Heart left ventricle (tissue), 16 donors: ENCODE measurements around the gene CNTN5. TPM values are rescaled to one million over a fixed set of nuclear protein-coding genes. Genes with fewer than 3 reads are reported as not detected.

Experiments
- ATAC-seq, 4 donors: fragments of 200-7000 bp; cut with Tn5 transposase; one replicate each; pipeline ENCODE4 v1.9.1; 2020 to 2022; ENCODE audit warnings: moderate library complexity in 4 of 4, mild to moderate bottlenecking in 3 of 4, moderate number of reproducible peaks in 1 of 4
- DNase-seq, 5 donors: peaks; one replicate each; pipeline ENCODE4 v3.0.0-alpha.2; 2020
- H3K27ac ChIP-seq, 12 donors: fragments of 200-600 bp; sonication (generic) in 4 of 12; one replicate each; pipeline versions ENCODE4 v1.5.0 to v1.8.0; 2016 to 2022; ENCODE audit warnings: mild to moderate bottlenecking in 2 of 12
- H3K27me3 ChIP-seq, 9 donors: fragments of 200-600 bp; sonication (generic) in 2 of 9; one replicate each; pipeline versions ENCODE4 v1.5.1 to v1.8.0; 2016 to 2022; ENCODE audit warnings: mild to moderate bottlenecking in 3 of 9
- H3K36me3 ChIP-seq, 9 donors: fragments of 200-600 bp; sonication (generic) in 2 of 9; one replicate each; pipeline versions ENCODE4 v1.5.0 to v1.8.0; 2018 to 2022; ENCODE audit warnings: mild to moderate bottlenecking in 2 of 9
- H3K4me1 ChIP-seq, 12 donors: fragments of 200-600 bp; sonication (generic) in 4 of 12; one replicate each; pipeline versions ENCODE4 v1.5.0 to v1.8.0; 2016 to 2022; ENCODE audit warnings: mild to moderate bottlenecking in 3 of 12
- H3K4me3 ChIP-seq, 12 donors: fragments of 200-600 bp; sonication (generic) in 4 of 12; one replicate each; pipeline versions ENCODE4 v1.5.0 to v1.8.0; 2017 to 2022; ENCODE audit warnings: mild to moderate bottlenecking in 9 of 12, moderate library complexity in 4 of 12
- H3K9me3 ChIP-seq, 12 donors: fragments of 200-600 bp; sonication (generic) in 4 of 12; one replicate each; pipeline versions ENCODE4 v1.5.0 to v1.8.0; 2016 to 2022; ENCODE audit warnings: mild to moderate bottlenecking in 1 of 12
- CTCF ChIP-seq, 12 donors: fragments of 200-600 bp; sonication (generic) in 4 of 12; IDR thresholded peaks; one replicate each; pipeline versions ENCODE4 v1.5.0 to v1.8.0; 2018 to 2022; ENCODE audit warnings: antibody characterized with exemption in 12 of 12, mild to moderate bottlenecking in 5 of 12
- POLR2A ChIP-seq, 2 donors: fragments of 450-650 bp; IDR thresholded peaks; one replicate each; pipeline ENCODE4 v1.6.1; 2017; ENCODE audit warnings: antibody characterized with exemption in 2 of 2, mild to moderate bottlenecking in 2 of 2, moderate library complexity in 2 of 2
- WGBS, 4 donors: extraction: QIAGEN DNeasy Blood & Tissue Kit in 2 of 4; methylation state at CpG; one replicate each; pipeline versions ENCODE4 v1.1.5 to v1.1.7; 2013 to 2018; 5-methylcytosine and 5-hydroxymethylcytosine counted together
- intact Hi-C, 10 donors: fragments of 100-400 bp; cut with DNase I; formaldehyde crosslinking; loops; one replicate each; pipeline versions ENCODE4 v1.11.1 to v1.14.2; 2022
- polyA plus RNA-seq, 2 donors: library from polyadenylated mRNA; stranded (reverse); fragments of 200-250 nt; gene quantifications; one replicate each; pipeline ENCODE4 v1.2.3, GENCODE V29; 2013
- total RNA-seq, 9 donors: library from RNA; depleted of rRNA in 2 of 9; stranded (reverse); fragments of >200 nt in 2 of 9; fragmentation: NEBNext Ultra II Directional in 3 of 9; extraction: Animal tissue kit (Norgen Biotek cat#: 25700) in 3 of 9; gene quantifications; one replicate each; pipeline versions ENCODE4 v1.1.0 to v1.2.4, GENCODE V29; 2016 to 2023
- donor health status: ischemic (EF 13 %, LVEDD 7.1; RV severe dilation, severe dysfunction).
- donor health status: healthy with polysubstance abuse.
- donor health status: DM: no; HTN: yes; CAD: no.
- donor health status: DM: no; HTN: no; CAD: no.
- donor health status: ischemic (EF 25% LVEDD 6.9; RV normal size, moderate dysfunction).
- donor health status: ischemic (EF 25% LVEDD 5.7; RV mildly dilated, moderate dysfunction).
- donor health status: healthy.
- donor health status: DM: yes; HTN: yes; CAD: no.
- donor health status: ischemic (EF 35%, LVEDD 5.7; RV mildly dilated, moderate dysfunction).
- donor health status: nonischemic (EF 11% LVEDD 7.7; RV severe dilation, severe dysfunction).
- donor health status: DM: yes; HTN: yes; CAD: no.
- donor health status: PGD.
- donor health status: ischemic (EF 29% LVEDD 5.4; RV normal size, mild dysfunction).
- donor health status: nonischemic (EF 23%, LVEDD 6.1; RV moderate dilation, normal function).

CNTN5 gene
- total and polyA plus RNA-seq, 11 donors, result 0.11 to 0.16 TPM; not detected in 9

- no peaks in the 10 kb centered on the region for H3K36me3 ChIP-seq
- H3K4me3 ChIP-seq, result no peak overlapping the region
- no peak for ATAC-seq
- no peak for DNase-seq
- no peak overlapping the region for H3K27ac ChIP-seq
- WGBS, 4 donors, result 71 to 79% (median 76%) methylated on average over 8 of the region's 8 CpGs
- intact Hi-C loops, result no loop called here
- H3K9me3 ChIP-seq, result no peaks in the 10 kb centered on the region
- no peaks in the 10 kb centered on the region for H3K27me3 ChIP-seq
- no peaks in the 10 kb centered on the region for H3K4me1 ChIP-seq
- no peak for TF ChIP-seq POLR2A (IDR thresholded peaks at IDR 0.05)
- no peak for TF ChIP-seq CTCF (IDR thresholded peaks at IDR 0.05)
Measured at GRCh38 chr11:99240192-99241030, 219.7 kb downstream of the CNTN5 start.

GRCh38 chr11:99241066-99241465 is 220.3 kb downstream of the CNTN5 start:
- WGBS, 4 donors, result 81 to 93% (median 84%) methylated on average over 2 of the region's 2 CpGs
- Histone ChIP-seq H3K27ac (no peak overlapping the region), H3K4me3 (no peak overlapping the region), H3K9me3 (no peaks in the 10 kb centered on the region), H3K36me3 (no peaks in the 10 kb centered on the region), H3K4me1 (no peaks in the 10 kb centered on the region), H3K27me3 (no peaks in the 10 kb centered on the region)
- ATAC-seq (no peak), DNase-seq (no peak)
- no peak for TF ChIP-seq CTCF (IDR thresholded peaks at IDR 0.05)
- no peak for TF ChIP-seq POLR2A (IDR thresholded peaks at IDR 0.05)
- intact Hi-C loops, result no loop called here

GRCh38 chr11:99244613-99245012 is 223.9 kb downstream of the CNTN5 start:
- H3K36me3 ChIP-seq, result no peaks in the 10 kb centered on the region
- no peaks in the 10 kb centered on the region for H3K4me1 ChIP-seq
- no peak overlapping the region for H3K4me3 ChIP-seq
- ATAC-seq (no peak), DNase-seq (no peak)
- intact Hi-C loops, result no loop called here
- H3K27me3 ChIP-seq, result no peaks in the 10 kb centered on the region
- 85 to 89% (median 87%) methylated on average over 3 of the region's 3 CpGs for WGBS, 4 donors
- H3K9me3 ChIP-seq, result peaks cover 0 to 3% (median 0%) of the 10 kb centered on the region in 12 donors
- TF ChIP-seq POLR2A (IDR thresholded peaks at IDR 0.05), result no peak
- TF ChIP-seq CTCF (IDR thresholded peaks at IDR 0.05), result no peak
- H3K27ac ChIP-seq, result no peak overlapping the region

- no peaks in the 10 kb centered on the region for H3K27me3 ChIP-seq
- no peak overlapping the region for H3K27ac ChIP-seq
- peaks cover 0 to 3% (median 0%) of the 10 kb centered on the region in 12 donors for H3K9me3 ChIP-seq
- H3K36me3 ChIP-seq, result no peaks in the 10 kb centered on the region
- no peak for TF ChIP-seq POLR2A (IDR thresholded peaks at IDR 0.05)
- TF ChIP-seq CTCF (IDR thresholded peaks at IDR 0.05), result no peak
- DNase-seq (no peak), ATAC-seq (no peak)
- H3K4me1 ChIP-seq, result no peaks in the 10 kb centered on the region
- 73 to 87% (median 80%) methylated on average over 5 of the region's 5 CpGs for WGBS, 4 donors
- intact Hi-C loops, result no loop called here
- no peak overlapping the region for H3K4me3 ChIP-seq
Measured at GRCh38 chr11:99246199-99246598, 225.4 kb downstream of the CNTN5 start.
